Adrenal gland (tissue), 12 donors: ENCODE results near the gene INPP5A. TPM values are rescaled to one million over a fixed set of nuclear protein-coding genes. Genes with fewer than 3 reads are reported as not detected.

Experiments used
- DNase-seq, 7 donors: peaks; one replicate each; pipeline ENCODE4 v3.0.0-alpha.2; 2019 to 2020
- H3K27ac ChIP-seq, 5 donors: fragments of 200-600 bp; sonication (generic) in 4 of 5; 1 replicate in 3 of 5; 2 replicates in 2 of 5; pipeline versions ENCODE4 v1.5.1 to v1.8.0; 2016 to 2020; ENCODE audit warnings: mild to moderate bottlenecking in 1 of 5
- H3K27me3 ChIP-seq: fragments of 200-600 bp; 2 replicates; pipeline ENCODE4 v1.8.0; 2021
- H3K36me3 ChIP-seq, 2 donors: fragments of 200-600 bp; replicated peaks in 1 of 2; 1 replicate in 1 of 2; 2 replicates in 1 of 2; pipeline versions ENCODE4 v1.5.1 to v1.8.0; 2018 to 2022
- H3K4me1 ChIP-seq, 2 donors: fragments of 200-600 bp; replicated peaks in 1 of 2; 1 replicate in 1 of 2; 2 replicates in 1 of 2; pipeline versions ENCODE4 v1.5.1 to v1.8.0; 2018 to 2021
- H3K4me3 ChIP-seq, 4 donors: fragments of 200-600 bp; sonication (generic) in 3 of 4; one replicate each; pipeline ENCODE4 v1.5.1; 2016 to 2018
- H3K9me3 ChIP-seq, 3 donors: fragments of 200-600 bp; sonication (generic) in 1 of 3; replicated peaks in 1 of 3; 1 replicate in 2 of 3; 2 replicates in 1 of 3; pipeline versions ENCODE4 v1.5.1 to v1.8.0; 2016 to 2021
- POLR2A ChIP-seq, 2 donors: fragments of 450-650 bp; IDR thresholded peaks; one replicate each; pipeline ENCODE4 v1.6.1; 2017; ENCODE audit warnings: antibody characterized with exemption in 2 of 2, mild to moderate bottlenecking in 2 of 2, moderate library complexity in 1 of 2
- WGBS, 4 donors: extraction: QIAGEN DNeasy Blood & Tissue Kit in 2 of 4; methylation state at CpG; one replicate each; pipeline versions ENCODE4 v1.1.5 to v1.1.7; 2013 to 2017; 5-methylcytosine and 5-hydroxymethylcytosine counted together
- intact Hi-C, 2 donors: fragments of 100-400 bp; cut with DNase I; formaldehyde crosslinking; loops; one replicate each; pipeline versions ENCODE4 v1.14.1 to v1.15.0; 2022 to 2023
- polyA plus RNA-seq, 3 donors: library from polyadenylated mRNA; stranded (reverse); fragments of 200-250 nt in 2 of 3; fragments of 350-450 nt in 1 of 3; fragmentation: Illumina TruSeq in 1 of 3; extraction: RNeasy Lipid Tissue Mini Kit (QIAGEN cat#74804) in 1 of 3; gene quantifications; one replicate each; pipeline ENCODE4 v1.2.3, GENCODE V29; 2013 to 2014
- total RNA-seq, 9 donors: library from RNA; depleted of rRNA in 4 of 9; stranded (reverse); fragments of >200 nt in 4 of 9; fragments of 120-200 nt in 1 of 9; fragmentation: NEBNext Ultra II Directional in 1 of 9; extraction: Animal tissue kit (Norgen Biotek cat#: 25700) in 1 of 9; gene quantifications; one replicate each; pipeline versions ENCODE4 v1.1.0 to v1.2.4, GENCODE V29; 2013 to 2023
- TF ChIP-seq, protein P1 (sequence below), 6 experiments: fragments of 450-650 bp in 4 of 6; fragments of 200-600 bp in 2 of 6; sonication (generic) in 1 of 6; IDR thresholded peaks; 1 replicate in 5 of 6; 2 replicates in 1 of 6; pipeline versions ENCODE4 v1.5.1 to v1.8.0; 2016 to 2021; ENCODE audit warnings: antibody characterized with exemption in 6 of 6, mild to moderate bottlenecking in 2 of 6, moderate library complexity in 1 of 6
- donor health status: healthy with polysubstance abuse.
- donor health status: Bipolar disorder and iron deficiency.
- donor health status: DM: yes; HTN: yes; CAD: no.
- donor health status: DM: no; HTN: no; CAD: no.
- donor health status: DM: no; HTN: no; CAD: no.
- donor health status: DM: yes; HTN: yes; CAD: no.

The INPP5A gene
- total and polyA plus RNA-seq, 12 donors = 13.5 to 62.9 (median 37.5) TPM

DNA sequence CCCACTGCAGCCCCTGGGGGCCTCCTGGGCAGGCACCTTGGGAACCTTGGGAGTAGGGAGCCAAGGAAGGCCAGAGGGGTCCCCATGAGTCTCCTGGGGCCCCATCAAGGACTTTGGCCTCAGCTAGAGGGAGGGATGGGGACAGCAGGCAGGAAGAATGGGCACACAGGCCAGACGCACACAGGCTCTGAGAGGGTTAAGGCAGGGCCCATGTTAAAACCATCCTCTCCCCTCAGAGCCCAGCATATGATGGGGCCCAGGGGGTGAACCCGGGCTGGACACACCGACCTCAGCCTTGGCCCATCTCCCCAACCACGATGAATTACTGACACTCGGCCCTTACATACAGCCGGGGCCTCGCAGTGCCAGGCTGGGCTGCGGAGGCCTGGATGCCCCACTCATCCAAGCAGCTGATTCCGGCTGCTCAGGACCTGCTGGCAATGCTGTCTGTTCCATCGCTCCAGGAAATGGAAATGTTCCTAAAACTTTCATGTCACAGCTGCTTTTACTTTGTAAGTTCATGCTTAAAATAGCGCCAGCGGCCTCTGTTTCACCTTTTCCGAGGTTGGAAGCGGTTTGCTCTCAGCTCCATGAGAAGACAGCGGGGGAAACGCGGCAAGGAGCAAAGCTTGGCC, 17.3 kb upstream of the INPP5A start:
- Histone ChIP-seq H3K4me1 (peaks cover 38 to 50% of the 10 kb centered on the region in 2 donors), H3K9me3 (no peaks in the 10 kb centered on the region), H3K36me3 (no peaks in the 10 kb centered on the region), H3K27ac (peak overlapping the region in 4 of 5 donors; percentile 7 to 97 (median 80)), H3K4me3 (no peak overlapping the region), H3K27me3 (no peaks in the 10 kb centered on the region)
- WGBS, 4 donors = 57 to 75% (median 67%) methylated on average over 8 to 17 of the region's 17 CpGs
- TF ChIP-seq POLR2A (IDR thresholded peaks at IDR 0.05) = no peak
- intact Hi-C loops = no loop called here
- DNase-seq = peak in 6 of 7 donors; percentile 15 to 74 (median 40)

DNA sequence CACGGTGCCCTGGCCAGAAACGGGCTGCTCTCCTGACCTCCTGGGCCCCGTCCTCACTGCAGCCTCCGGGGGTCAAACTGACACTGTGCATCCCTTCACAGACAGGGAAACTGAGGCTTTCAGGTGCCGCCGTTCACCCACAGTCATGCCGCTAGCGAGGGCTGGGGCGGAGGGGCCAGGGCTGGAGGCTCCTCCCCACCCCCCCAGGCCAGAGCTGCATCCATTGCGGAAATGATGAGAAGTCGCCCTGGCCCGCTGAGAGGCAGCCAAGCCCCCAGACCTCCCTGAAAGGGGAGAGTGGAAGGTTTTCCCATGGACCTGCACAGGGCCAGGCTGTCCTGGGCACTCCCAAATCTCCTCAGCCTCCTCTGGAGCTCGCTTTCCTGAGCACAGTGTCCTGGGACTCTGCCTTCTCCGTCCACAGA, 16.5 kb upstream of the INPP5A start:
- TF ChIP-seq, protein P1, sequence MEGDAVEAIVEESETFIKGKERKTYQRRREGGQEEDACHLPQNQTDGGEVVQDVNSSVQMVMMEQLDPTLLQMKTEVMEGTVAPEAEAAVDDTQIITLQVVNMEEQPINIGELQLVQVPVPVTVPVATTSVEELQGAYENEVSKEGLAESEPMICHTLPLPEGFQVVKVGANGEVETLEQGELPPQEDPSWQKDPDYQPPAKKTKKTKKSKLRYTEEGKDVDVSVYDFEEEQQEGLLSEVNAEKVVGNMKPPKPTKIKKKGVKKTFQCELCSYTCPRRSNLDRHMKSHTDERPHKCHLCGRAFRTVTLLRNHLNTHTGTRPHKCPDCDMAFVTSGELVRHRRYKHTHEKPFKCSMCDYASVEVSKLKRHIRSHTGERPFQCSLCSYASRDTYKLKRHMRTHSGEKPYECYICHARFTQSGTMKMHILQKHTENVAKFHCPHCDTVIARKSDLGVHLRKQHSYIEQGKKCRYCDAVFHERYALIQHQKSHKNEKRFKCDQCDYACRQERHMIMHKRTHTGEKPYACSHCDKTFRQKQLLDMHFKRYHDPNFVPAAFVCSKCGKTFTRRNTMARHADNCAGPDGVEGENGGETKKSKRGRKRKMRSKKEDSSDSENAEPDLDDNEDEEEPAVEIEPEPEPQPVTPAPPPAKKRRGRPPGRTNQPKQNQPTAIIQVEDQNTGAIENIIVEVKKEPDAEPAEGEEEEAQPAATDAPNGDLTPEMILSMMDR (IDR thresholded peaks at IDR 0.05) = no peak
- TF ChIP-seq POLR2A (IDR thresholded peaks at IDR 0.05) = no peak
- intact Hi-C loops = no loop called here
- DNase-seq = peak in 4 of 7 donors; percentile 10 to 46 (median 18)
- Histone ChIP-seq H3K27me3 (no peaks in the 10 kb centered on the region), H3K9me3 (no peaks in the 10 kb centered on the region), H3K36me3 (no peaks in the 10 kb centered on the region), H3K27ac (peak overlapping the region in 2 of 5 donors; percentile 23 to 96), H3K4me3 (no peak overlapping the region), H3K4me1 (peaks cover 37 to 44% of the 10 kb centered on the region in 2 donors)
- 60 to 83% (median 82%) methylated on average over 2 to 14 of the region's 14 CpGs for WGBS, 4 donors

DNA sequence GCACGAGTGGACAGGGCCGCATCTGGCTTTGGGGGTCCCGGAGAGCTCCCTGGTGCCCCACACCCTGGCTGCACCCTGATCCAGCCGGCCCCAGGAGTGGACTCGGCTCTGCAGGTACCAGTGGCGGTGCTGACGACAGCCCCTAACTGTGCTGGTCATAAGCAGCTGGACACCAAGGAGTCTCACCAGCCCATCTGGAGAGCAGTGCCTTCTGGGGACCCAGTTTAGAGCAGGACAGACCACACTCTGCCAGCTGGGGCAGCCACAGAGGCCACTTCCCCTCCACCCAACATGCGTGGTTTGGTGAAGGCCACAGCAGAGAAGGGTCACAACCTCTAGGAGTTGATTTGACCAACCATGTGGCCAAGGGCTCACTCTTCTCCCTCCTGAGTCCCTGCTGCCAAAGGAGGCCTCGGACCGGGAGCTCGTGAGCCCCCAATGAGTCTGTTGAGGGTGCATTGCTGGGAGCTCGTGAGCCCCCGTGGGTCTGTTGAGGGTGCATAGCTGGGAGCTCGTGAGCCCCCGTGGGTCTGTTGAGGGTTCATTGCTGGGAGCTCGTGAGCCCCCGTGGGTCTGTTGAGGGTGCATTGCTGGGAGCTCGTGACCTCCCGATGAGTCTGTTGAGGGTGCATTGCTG, 16.0 kb upstream of the INPP5A start:
- Histone ChIP-seq H3K27ac (peak overlapping the region in 2 of 5 donors; percentile 23 to 96), H3K27me3 (no peaks in the 10 kb centered on the region), H3K4me3 (no peak overlapping the region), H3K36me3 (no peaks in the 10 kb centered on the region), H3K4me1 (peaks cover 32 to 38% of the 10 kb centered on the region in 2 donors), H3K9me3 (no peaks in the 10 kb centered on the region)
- intact Hi-C loops = no loop called here
- DNase-seq = peak in 4 of 7 donors; percentile 12 to 49 (median 22)
- 90 to 100% (median 92%) methylated on average over 2 to 19 of the region's 19 CpGs for WGBS, 4 donors
- TF ChIP-seq POLR2A (IDR thresholded peaks at IDR 0.05) = no peak
- TF ChIP-seq, protein P1 (IDR thresholded peaks at IDR 0.05) = no peak

DNA sequence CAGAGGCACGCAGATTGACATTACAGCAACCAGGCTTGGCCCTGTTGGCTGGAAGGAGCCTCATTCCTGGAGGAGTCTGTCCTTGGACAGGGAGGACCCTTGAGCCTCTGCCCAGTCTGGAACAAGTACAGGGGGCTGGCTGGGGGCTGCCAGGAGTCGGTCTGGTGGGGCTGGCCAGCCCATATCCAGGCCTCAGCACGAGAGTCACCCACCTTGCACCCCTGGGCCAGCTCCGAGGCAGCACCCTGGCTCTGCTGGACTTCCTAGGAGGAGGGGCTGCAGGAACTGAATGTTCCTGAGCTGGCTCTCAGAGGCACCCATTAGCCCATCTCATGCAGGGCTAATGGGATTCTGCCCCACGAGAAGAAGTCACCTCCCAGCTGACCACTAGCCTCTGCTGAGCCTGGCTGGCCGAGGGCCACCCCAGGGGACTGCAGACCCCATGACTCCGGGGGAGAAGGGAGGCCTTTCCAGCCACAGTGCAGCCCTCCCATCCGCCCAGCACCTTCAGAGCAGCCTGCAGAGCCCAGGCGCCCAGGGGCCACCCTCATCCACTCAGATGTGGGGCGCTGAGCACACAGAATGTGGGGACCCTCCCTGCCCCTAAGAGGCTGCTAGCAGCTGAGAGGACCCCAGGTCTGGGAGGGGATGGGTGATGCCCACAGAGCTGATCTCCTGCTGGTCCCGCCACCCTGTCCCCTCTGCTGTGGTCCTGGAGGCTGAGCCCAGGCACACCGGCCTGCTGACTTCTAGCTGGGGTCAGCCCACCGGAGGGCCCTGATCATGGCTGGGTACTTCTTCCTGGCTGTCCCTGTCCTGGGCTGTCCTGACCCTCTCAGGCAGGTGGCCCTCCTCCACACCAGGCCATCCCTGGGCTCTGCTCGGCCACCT, 14.8 kb upstream of the INPP5A start:
- H3K4me1 ChIP-seq = peaks cover 20 to 26% of the 10 kb centered on the region in 2 donors
- intact Hi-C loops = no loop called here
- H3K27ac ChIP-seq = no peak overlapping the region
- no peaks in the 10 kb centered on the region for H3K27me3 ChIP-seq
- H3K36me3 ChIP-seq = no peaks in the 10 kb centered on the region
- H3K4me3 ChIP-seq = no peak overlapping the region
- TF ChIP-seq POLR2A (IDR thresholded peaks at IDR 0.05) = no peak
- TF ChIP-seq, protein P1 (IDR thresholded peaks at IDR 0.05) = no peak
- H3K9me3 ChIP-seq = no peaks in the 10 kb centered on the region
- WGBS, 4 donors = 88 to 94% (median 89%) methylated on average over 5 to 14 of the region's 14 CpGs
- DNase-seq = peak in 4 of 7 donors; percentile 13 to 41 (median 14)
